ENCODE data around the gene COLQ.
A peak's percentile ranks its signal among the peaks of the same experiment; 100 is the strongest.
"Not testable (repeated sequence)": the region's sequence is repeated elsewhere in the genome, so short reads cannot be mapped to it uniquely, and the experiment has no call there.

COLQ gene

DNA sequence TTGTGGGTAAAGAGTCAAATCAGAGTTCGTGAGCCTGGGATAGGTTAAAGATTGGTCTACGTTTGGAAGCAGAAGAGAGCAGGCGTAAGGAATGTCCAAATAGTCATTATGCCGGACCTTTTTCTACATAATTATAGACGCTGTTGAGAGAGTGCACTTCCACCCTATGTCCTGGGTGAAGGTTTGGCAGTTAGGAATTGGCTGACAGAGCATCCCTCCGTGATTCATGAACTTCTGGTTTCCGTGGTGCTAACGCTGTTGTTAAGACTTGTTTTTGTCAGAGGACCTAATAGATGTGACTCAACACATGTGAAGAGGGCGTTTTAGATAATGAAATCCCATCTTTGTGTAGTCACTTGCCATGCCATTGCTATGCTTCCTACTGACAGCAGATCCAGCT lies 93.0 kb downstream of the COLQ start:
- peak; percentile 41 for DNase-seq (ENCODE audit: insufficient read length, low spot score)
- no peak for TF ChIP-seq POLR2A (IDR thresholded peaks at IDR 0.05; ENCODE audit: low read depth, low read length)
- FAIRE-seq, result peak; percentile 72

DNA sequence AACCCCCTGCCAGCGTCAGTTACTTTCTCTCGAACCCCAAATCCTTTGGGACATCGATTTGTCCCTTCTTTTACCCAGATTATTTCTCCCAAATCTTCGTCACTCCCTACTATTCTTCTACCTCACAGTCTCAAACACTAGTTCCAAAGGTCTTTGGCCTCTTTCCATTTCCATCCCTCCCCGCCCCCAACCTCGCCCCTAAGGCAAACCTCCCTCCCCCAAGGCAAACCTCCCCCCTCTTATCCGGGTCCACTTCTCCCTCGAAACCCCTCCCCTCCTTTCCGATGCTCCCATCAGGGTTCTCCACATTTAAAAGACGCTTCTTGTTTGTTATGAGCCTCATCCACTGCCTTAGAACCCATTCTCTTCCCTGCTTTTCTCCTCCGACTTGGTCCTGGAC lies 93.5 kb downstream of the COLQ start:
- DNase-seq (ENCODE audit: insufficient read length, low spot score), result no peak
- FAIRE-seq, result no peak
- TF ChIP-seq POLR2A (IDR thresholded peaks at IDR 0.05; ENCODE audit: low read depth, low read length), result no peak

- peak; percentile 77 for DNase-seq (ENCODE audit: insufficient read length, low spot score)
- peak; percentile 56 for TF ChIP-seq POLR2A (IDR thresholded peaks at IDR 0.05; ENCODE audit: low read depth, low read length)
- no peak for FAIRE-seq
Measured at GRCh38 chr3:15427182-15427880, 94.2 kb downstream of the COLQ start, which contains the start of the genes EAF1 and METTL6. TSS of gene EAF1 (plus strand) at chr3:15427598. CDS start at chr3:15427780, 182 bp downstream. TSS of gene METTL6 (minus strand) at chr3:15427544. CDS start at chr3:15426511, 1,033 bp downstream.

DNA sequence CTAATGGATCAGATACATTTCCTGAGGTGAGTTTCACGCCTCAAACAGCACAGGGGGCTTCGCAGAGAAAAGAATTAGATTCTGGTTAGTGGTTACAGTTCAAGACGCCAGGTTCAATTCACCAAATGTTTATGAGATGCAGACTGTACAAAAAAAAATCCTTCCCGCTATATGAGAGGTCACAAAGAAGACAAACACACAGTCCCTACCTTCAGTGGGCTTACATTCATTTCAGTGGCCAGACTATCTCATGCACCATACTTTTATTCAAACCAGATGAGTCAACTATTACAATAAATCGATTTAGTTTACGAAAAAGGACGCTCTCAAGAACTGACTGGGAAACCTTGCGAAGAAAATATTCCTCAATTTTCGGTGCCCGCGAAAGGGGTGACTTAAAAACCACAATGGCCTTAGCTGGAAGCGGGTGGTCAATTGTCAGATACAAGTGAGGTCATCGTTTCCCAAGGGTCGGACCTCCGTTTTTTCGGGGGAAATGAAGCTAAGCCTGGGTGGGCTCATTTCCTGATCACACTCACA lies 94.9 kb downstream of the COLQ start:
- TF ChIP-seq POLR2A (IDR thresholded peaks at IDR 0.05; ENCODE audit: low read depth, low read length), result no peak
- FAIRE-seq (no peak), DNase-seq (ENCODE audit: insufficient read length, low spot score) (no peak)

- DNase-seq (ENCODE audit: insufficient read length, low spot score), result no peak
- no peak for TF ChIP-seq POLR2A (IDR thresholded peaks at IDR 0.05; ENCODE audit: low read depth, low read length)
- peak; percentile 82 for FAIRE-seq
Measured at GRCh38 chr3:15420871-15421270, 100.6 kb downstream of the COLQ start.

DNA sequence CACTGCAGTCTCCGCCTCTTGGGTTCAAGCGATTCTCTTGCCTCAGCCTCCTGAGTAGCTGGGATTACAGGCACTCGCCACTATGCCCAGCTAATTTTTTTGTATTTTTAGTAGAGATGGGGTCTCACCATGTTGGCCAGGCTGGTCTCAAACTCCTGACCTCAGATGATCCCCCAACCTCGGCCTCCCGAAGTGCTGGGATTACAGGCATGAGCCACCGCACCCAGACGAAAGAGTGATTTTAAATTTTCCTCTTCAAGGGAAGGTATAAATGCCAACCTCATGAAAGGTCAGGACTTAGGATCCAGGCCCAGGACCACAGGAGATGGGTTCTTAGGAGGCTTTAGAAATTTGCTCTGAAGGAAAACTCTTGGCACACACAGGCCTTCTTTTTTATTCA lies 110.5 kb downstream of the COLQ start:
- not testable (repeated sequence) for FAIRE-seq; DNase-seq (ENCODE audit: insufficient read length, low spot score)

- DNase-seq (ENCODE audit: insufficient read length, low spot score), result no peak
- no peak for TF ChIP-seq POLR2A (IDR thresholded peaks at IDR 0.05; ENCODE audit: low read depth, low read length)
- FAIRE-seq, result no peak
Measured at GRCh38 chr3:15409774-15410173, 111.7 kb downstream of the COLQ start.

- DNase-seq (ENCODE audit: insufficient read length, low spot score), result no peak
- no peak for FAIRE-seq
- TF ChIP-seq POLR2A (IDR thresholded peaks at IDR 0.05; ENCODE audit: low read depth, low read length), result no peak
Measured at GRCh38 chr3:15409239-15409638, 112.3 kb downstream of the COLQ start.

DNA sequence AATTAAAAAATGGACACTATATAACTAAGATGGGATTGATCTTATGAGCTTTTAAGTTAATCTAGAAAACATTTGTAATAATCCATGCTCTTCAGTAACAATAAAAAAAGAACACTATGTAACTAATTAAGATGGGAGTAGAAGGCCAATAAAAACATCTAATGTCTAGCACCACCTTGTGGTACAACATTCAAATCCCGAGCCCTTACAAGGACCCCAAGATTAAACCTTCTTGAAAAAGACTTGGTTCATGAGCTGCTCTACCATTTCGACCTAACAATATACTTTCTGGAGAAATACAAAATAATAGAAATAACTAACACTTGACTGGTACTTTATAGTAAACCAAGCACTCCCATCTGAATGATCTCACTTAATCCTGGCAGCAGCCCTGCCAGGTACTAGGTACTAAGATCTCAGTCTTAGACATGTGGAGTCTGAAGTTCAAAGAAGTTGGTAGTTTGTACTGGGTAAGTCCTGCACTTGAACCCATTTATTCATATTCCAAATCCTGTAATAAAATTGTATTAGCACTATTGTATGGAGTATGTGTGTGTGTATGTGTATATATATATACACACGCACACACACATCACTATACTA lies 116.0 kb downstream of the COLQ start:
- FAIRE-seq, result peak; percentile 84
- no peak for DNase-seq (ENCODE audit: insufficient read length, low spot score)
- TF ChIP-seq POLR2A (IDR thresholded peaks at IDR 0.05; ENCODE audit: low read depth, low read length), result no peak

GRCh38 chr3:15404767-15405166 lies 116.7 kb downstream of the COLQ start:
- TF ChIP-seq POLR2A (IDR thresholded peaks at IDR 0.05; ENCODE audit: low read depth, low read length), result no peak
- DNase-seq (ENCODE audit: insufficient read length, low spot score), result no peak
- FAIRE-seq, result no peak

DNA sequence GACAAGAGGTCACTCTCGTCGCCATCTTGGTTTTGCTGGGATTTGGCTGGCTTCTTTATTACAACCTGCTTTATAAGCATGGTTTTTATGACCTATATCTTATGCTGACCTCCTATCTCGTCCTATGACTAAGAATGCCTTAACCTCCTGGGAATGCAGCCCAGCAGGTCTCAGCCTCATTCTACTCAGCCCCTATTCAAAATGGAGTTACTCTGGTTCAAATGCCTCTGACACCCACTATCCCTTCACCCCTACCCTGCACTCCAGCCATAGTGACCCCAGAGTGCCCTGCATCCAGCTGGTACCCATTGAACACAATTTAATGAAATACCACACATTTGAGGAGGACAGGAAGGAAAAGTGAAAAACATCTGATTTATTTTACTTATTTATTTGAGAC lies 117.5 kb downstream of the COLQ start:
- no peak for TF ChIP-seq POLR2A (IDR thresholded peaks at IDR 0.05; ENCODE audit: low read depth, low read length)
- FAIRE-seq (no peak), DNase-seq (ENCODE audit: insufficient read length, low spot score) (no peak)

DNA sequence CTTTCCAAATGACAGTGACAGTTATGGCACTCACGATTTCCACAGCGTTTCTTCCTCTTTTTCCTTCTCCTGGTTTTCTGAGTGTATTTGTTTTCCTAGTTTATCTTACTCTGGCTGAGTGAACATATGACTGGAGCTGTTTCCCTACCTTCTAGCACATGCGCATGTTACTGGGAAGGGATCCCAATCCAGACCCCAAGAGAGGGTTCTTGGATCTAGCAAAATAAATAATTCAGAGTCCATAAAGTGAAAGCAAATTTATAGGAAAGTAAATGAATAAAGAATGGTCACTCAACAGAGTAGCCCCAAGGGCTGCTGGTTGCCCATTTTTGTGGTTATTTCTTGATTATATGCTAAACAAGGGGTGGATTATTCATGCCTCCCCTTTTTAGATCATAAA lies 118.0 kb downstream of the COLQ start:
- no peak for TF ChIP-seq POLR2A (IDR thresholded peaks at IDR 0.05; ENCODE audit: low read depth, low read length)
- FAIRE-seq (no peak), DNase-seq (ENCODE audit: insufficient read length, low spot score) (no peak)

GRCh38 chr3:15401936-15402335 lies 119.6 kb downstream of the COLQ start:
- DNase-seq (ENCODE audit: insufficient read length, low spot score) (no peak), FAIRE-seq (no peak)
- no peak for TF ChIP-seq POLR2A (IDR thresholded peaks at IDR 0.05; ENCODE audit: low read depth, low read length)

All from H54 (cell line).